ENCODE data around the gene UBR7.

DNA sequence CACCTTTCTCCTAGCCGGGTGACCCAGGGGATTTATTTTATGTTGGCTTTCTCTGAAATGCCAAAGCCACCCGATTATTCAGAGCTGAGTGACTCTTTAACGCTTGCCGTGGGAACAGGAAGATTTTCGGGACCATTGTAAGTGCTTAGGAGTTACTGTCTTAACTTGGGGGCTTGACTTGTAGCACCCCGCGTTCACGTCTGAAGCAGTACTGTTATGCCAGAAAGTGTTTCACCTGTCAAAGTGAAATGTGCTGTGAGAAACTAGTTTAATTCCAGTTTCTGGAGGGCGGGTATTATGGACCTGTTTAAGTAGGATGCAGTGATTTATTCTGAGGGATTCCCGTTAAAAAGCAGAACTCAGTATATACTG, 21.7 kb upstream of the UBR7 start:
- TF ChIP-seq POLR2A (IDR thresholded peaks at IDR 0.05) = no peak
- no peak for TF ChIP-seq CTCF (IDR thresholded peaks at IDR 0.05)

Data from tibial nerve (tissue), 3 donors.